ENCODE measurements around the gene PLEKHG4. TPM values are rescaled to one million over a fixed set of nuclear protein-coding genes. Genes with fewer than 3 reads are reported as not detected.

Gene PLEKHG4
- total and polyA plus RNA-seq, 9 of the 15 experiments (the other 6 are each of a cell fraction or from before 2014, with no cell fraction given): 3.7 to 36.8 (median 17.9) TPM

GRCh38 chr16:67291461-67291860 lies 12.1 kb downstream of the PLEKHG4 start:
- H4K20me1 ChIP-seq (replicated peaks; ENCODE audit: control insufficient read depth, insufficient read depth, low read length): no peaks in the 10 kb centered on the region
- H3K9me1 ChIP-seq (ENCODE audit: control insufficient read depth, insufficient read depth, low read length): peaks cover 4% of the 10 kb centered on the region
- DNase-seq (ENCODE audit: extremely low read depth in 1 of 4, low spot score in 3 of 4) (no peak), FAIRE-seq (no peak), ATAC-seq (no peak)
- H3K4me2 ChIP-seq (ENCODE audit: insufficient read depth, low read length): no peak overlapping the region
- H3K79me2 ChIP-seq (ENCODE audit: control insufficient read depth, insufficient read depth, low read length): no peaks in the 10 kb centered on the region
- in situ Hi-C loops (cut with MboI) (no loop called here), intact Hi-C loops (cut with micrococcal nuclease) (no loop called here)
- WGBS (ENCODE audit: insufficient coverage, low coverage, missing lambda C conversion rate): 10% methylated on average over 4 of the region's 7 CpGs
- peaks cover 0 to 4% of the 10 kb centered on the region in 2 experiments; a peak in 1 of 5 replicates for H3K4me1 ChIP-seq (replicated peaks in 1 of 2; ENCODE audit: control insufficient read depth in 2 of 2, insufficient read depth in 2 of 2, low read length in 2 of 2)
- TF ChIP-seq ZNF3 (CRISPR knock-in tag; IDR thresholded peaks at IDR 0.05): no peak
- TF ChIP-seq ZNF717 (CRISPR knock-in tag; IDR thresholded peaks at IDR 0.05): no peak
- TF ChIP-seq PHTF2 (CRISPR knock-in tag; IDR thresholded peaks at IDR 0.05): no peak
- no peak for TF ChIP-seq MLX (CRISPR knock-in tag; conservative IDR thresholded peaks at IDR 0.05)
- TF ChIP-seq MAZ (CRISPR knock-in tag; conservative IDR thresholded peaks at IDR 0.05 in 1 of 2, IDR thresholded peaks at IDR 0.05 in 1 of 2): no peak
- no peak for TF ChIP-seq SMAD4 (CRISPR knock-in tag; conservative IDR thresholded peaks at IDR 0.05)
- POLR2A ChIA-PET: no interaction called here
- H3K9ac ChIP-seq (ENCODE audit: insufficient read depth in 1 of 2, low read depth in 2 of 2, low read length in 2 of 2): no peak overlapping the region; a peak in 1 of 4 replicates
- peaks cover 5% of the 10 kb centered on the region; the same call in 2 of the 3 replicates for H3K36me3 ChIP-seq (ENCODE audit: control insufficient read depth, insufficient read depth, low read length)
- H3K4me3 ChIP-seq: no peak overlapping the region
- no peaks in the 10 kb centered on the region for H3K9me3 ChIP-seq (replicated peaks; ENCODE audit: control insufficient read depth, insufficient read depth, low read depth, low read length)
- peaks cover 8 to 26% of the 10 kb centered on the region in 2 experiments; a peak in 3 of 5 replicates for H3K27me3 ChIP-seq (ENCODE audit: control insufficient read depth in 2 of 2, insufficient read depth in 2 of 2, low read length in 2 of 2)
- H2AFZ ChIP-seq (ENCODE audit: low read depth, low read length): no peak overlapping the region
- no peak overlapping the region for H3K27ac ChIP-seq (ENCODE audit: extremely low read depth, low read depth, low read length)
- BruUV-seq (replicated peaks): no TSS peak
- CTCF ChIA-PET (ENCODE audit: low intra/inter-chr PET ratio): no interaction called here
